GM21515 (cell line): ENCODE measurements around the gene FAM83E.
"Not testable (repeated sequence)": the region's sequence is repeated elsewhere in the genome, so short reads cannot be mapped to it uniquely, and the experiment has no call there.

ENCODE experiments used
- ATAC-seq: cut with Tn5 transposase; IDR thresholded peaks from one replicate; pipeline ENCODE4 v1.9.1; 2021; ENCODE audit not compliant: unreplicated experiment

FAM83E gene

DNA sequence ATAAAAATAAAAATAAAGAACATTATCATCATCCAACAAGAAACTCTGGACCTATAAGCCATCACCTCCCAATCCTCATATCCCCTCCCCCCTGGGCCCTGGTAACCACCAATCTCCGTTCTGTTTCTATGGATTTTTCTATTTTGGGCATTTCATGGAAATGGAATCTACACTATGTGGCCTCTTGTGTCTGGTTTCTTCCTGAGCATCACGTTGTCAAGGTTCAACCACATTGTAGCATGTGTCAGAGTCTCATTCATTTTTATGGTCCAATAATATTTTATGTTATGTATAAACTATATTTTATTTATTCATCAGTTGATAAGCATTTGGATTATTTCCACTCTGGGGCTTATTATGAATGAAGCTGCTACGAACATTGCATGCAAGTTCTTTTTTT is 36.0 kb downstream of the FAM83E start:
- no peak for ATAC-seq

DNA sequence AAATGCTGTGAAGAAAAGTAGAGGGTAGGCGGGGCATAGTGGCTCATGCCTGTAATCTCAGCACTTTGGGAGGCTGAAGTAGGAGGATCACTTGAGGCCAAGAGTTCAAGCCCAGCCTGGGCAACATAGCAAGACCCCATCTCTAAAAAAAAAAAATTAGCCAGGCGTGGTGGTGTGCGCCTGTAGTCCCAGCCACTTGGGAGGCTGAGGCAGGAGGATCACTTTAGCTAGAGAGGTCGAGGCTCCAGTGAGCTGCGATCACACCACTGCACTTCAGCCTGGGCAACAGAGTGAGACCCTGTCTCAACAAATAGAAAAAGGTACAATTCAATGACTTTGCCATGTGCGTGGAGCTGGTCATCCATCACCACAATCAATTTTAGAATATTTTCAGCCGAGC is 37.0 kb downstream of the FAM83E start:
- not testable (repeated sequence) for ATAC-seq

DNA sequence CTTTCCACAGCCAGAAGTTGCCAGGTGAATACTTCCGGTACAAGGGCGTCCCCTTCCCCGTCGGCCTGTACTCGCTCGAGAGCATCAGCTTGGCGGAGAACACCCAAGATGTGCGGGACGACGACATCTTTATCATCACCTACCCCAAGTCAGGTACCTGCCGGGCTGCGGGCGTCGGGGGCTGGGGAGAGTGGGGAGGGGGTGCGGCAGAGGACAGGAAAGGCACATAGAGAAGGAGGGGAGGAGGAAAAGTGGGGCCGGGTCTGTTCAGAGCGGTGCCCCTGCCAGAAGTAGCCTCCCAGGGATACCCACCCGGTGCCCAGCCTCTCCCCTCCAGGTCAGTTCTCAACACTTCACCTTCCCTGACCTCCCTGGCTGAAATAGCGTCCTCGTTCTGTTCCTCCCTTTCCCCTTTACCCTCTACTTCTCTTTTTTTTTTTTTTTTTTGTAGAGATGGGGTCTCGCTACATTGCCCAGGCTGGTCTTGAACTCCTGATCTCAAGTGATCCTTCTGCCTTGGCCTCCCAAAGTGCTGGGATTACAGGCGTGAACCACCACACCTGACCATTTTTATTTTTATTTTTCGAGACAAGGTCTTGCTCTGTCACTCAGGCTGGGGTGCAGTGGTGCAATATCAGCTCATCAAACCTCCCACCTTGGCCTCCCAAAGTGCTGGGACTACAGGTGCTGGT is 38.8 kb downstream of the FAM83E start:
- no peak for ATAC-seq

DNA sequence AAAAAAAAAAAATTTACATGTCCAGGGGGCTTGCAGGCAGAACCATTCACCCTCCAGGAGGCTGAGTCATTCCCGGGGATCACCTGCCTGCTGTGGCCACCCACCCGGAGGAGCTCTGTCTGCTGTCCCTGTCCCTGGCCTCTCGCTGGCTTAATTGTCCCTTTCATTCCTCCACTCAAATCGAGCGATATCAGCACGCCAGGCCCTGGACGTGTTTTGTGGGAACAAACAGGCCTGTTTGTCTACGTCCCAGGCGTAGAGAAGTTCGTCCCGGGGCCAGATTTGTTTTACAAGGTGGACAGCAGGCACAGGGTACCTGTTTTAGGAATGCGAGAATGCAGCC is 41.7 kb downstream of the FAM83E start:
- ATAC-seq = no peak

DNA sequence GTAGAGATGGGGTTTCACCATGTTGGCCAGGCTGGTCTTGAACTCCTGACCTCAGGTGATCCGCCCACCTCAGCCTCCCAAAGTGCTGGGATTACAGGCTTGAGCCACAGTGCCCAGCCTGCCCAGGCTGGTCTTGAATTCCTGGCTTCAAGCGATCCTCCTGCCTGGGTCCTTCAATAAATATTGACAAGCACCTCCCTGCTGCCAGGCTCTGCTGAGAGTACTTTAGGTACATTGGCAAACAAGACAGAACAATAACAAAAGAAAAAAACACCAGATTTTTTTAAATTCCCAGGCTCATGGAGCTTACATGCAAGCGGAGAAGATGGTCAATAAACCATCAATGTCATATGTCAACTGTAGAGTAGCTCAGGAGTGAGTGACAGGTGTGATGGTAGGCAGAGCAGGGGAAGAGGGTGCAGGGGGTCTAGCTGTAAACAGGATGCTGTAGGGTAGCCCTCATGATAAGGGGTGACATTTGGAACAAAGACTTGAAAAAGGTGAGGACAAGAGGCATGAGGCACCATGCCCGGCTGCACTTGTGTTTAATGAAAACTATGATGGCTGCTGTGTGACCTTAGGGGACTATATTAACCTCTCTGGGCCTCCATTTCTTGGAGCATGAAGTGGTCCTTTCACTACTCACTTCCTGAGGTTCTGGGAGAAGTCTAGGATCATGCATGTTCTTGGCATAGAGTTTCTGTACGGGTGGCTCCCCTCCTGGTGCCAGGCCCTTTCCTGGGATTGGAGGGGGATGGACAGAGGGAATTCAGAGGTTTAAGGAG is 43.3 kb downstream of the FAM83E start:
- no peak for ATAC-seq

DNA sequence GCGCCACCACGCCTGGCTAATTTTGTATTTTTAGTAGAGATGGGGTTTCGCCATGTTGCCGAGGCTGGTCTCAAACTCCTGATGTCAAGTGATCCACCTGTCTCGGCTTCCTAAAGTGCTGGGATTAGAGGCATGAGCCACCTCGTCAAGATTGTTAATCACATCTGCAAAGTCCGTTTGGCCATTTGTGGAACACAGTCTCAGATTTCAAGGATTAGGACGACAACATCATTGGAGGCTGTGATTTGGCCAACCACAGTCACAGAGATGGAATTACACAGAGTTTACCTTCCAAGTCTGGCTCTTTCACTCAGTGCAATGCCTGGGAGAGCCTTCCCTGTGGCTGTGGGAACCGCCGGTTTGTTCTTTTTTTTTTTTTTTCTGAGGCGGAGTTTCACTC is 45.1 kb downstream of the FAM83E start:
- no peak for ATAC-seq

DNA sequence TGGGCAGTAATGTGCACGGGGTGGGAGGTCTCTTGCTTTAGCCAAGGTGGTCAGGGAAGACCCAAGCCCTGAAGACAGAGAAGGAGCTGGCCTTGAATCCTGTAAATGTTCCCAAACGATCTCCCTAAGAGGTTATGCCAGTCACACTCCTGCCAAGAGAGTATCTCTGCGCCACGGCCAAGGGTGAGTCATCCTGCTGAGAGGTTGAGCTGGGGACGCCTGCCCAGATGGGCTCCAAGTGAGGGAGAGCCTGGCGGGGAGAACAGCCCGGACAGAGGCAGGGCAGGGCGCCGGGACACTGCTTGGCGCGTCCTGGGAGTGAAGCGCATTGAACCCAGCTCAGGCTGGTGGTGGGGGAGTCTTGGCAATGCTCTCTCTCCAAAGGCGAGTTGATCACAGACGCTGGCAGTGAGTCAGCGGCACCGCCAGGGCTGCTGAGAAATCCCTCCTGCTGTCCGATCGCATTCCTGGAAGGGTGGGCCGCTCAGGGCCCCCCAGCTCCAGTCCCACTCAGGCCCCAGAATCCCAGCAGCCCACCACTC is 46.5 kb downstream of the FAM83E start:
- no peak for ATAC-seq

DNA sequence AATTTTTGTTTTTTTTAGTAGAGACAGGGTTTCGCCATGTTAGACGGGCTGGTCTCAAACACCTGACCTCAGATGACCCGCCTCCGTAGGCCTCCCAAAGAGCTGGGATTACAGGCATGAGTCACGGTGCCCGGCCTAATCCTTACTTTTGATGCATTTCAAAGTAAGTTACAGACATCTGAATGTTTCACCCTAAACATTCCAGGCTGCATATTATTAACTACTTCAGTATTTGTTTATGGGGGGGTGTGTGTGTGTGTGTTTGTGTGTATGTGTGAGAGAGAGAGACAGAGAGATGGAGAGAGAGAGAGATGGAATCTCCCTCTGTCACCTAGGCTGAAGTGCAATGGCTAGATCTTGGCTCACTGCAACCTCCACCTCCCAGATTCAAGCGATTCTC is 49.8 kb downstream of the FAM83E start:
- no peak for ATAC-seq
